Rectal smooth muscle tissue (tissue), 1 donor: ENCODE results near the gene PLEKHG5.

Experiments
- H3K27ac ChIP-seq: one replicate; pipeline ENCODE4 v1.7.0; 2013; ENCODE audit warnings: low read depth, low read length, inconsistent platforms
- H3K27me3 ChIP-seq: one replicate; pipeline ENCODE4 v1.7.0; 2013; ENCODE audit warnings: low read length; ENCODE audit not compliant: control insufficient read depth, insufficient read depth
- H3K36me3 ChIP-seq: one replicate; pipeline ENCODE4 v1.7.0; 2013; ENCODE audit warnings: low read length; ENCODE audit not compliant: control insufficient read depth, insufficient read depth
- H3K4me1 ChIP-seq: one replicate; pipeline ENCODE4 v1.7.0; 2013; ENCODE audit warnings: low read length; ENCODE audit not compliant: control insufficient read depth, insufficient read depth
- H3K4me3 ChIP-seq: one replicate; pipeline ENCODE4 v1.7.0; 2013; ENCODE audit warnings: low read length
- H3K9ac ChIP-seq: one replicate; pipeline ENCODE4 v1.7.0; 2013; ENCODE audit warnings: low read length

Gene PLEKHG5

DNA sequence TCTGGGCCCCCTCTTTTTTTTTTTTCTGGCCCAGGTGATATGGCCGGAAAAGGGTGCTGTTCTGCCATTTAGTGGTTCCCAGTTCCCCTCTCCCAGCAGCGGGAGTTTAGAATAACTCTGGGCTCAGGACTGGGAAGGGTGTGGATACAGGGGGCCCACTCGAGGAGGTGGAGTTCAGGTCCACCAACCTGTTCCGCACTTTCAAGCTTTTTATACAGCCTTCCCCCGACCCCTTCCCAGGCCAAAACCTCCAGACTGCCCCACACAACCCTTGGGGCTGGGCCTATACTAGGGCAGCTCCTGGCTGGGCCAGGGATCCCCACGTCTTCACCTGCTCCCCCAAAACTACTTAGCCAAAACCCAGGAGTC is 402 bp downstream of the PLEKHG5 start:
- Histone ChIP-seq H3K27ac (no peak overlapping the region), H3K4me1 (no peaks in the 10 kb centered on the region), H3K4me3 (peak overlapping the region; percentile 77), H3K27me3 (peaks cover under 1% of the 10 kb centered on the region), H3K36me3 (no peaks in the 10 kb centered on the region), H3K9ac (no peak overlapping the region)

DNA sequence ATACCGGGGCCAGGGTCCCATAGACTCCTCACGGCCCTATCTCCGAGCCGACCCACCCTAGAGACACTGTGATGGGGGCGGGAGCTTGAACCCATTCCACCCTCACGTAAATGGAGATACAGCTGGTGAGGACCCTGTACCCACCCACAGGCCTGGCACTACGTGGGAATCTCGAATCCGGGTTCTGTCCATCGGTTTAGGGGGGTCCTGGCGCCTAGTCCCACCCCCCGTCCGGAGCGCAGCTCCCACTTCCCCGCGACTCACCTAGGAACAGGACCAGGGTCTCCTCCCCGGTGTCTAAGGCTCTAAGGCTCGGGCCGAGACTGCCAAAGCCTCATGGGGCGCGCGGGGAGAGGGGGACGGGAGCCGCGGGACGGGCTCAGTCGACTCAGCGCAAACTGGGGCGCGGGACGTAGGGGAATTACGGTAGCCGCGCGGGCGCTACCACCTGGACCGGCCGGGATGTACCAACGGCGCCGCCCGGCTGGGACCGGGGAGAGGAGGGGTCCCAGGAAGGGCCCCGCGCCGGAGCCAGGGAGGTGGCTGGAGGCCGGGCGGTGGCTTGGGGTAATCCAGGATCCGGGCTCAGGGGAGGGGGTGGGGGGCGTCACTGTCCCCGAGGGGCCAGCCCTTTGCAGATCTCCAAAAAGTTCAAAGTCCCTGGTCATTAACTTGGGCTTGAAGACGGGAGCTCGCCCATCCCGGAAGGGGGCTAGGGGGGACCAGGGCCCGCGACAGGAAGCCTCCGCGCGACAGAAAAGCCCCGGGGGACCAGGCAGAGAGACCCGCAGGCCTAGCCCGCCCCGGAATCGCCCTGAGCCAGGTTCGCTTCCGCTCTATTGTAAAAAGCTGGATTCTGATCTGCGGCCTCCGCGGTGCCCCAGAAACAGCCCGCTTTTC is 1.0 kb downstream of the PLEKHG5 start:
- Histone ChIP-seq H3K4me3 (peak overlapping the region; percentile 77), H3K9ac (no peak overlapping the region), H3K27ac (no peak overlapping the region), H3K36me3 (no peaks in the 10 kb centered on the region), H3K4me1 (no peaks in the 10 kb centered on the region), H3K27me3 (peaks cover 4% of the 10 kb centered on the region)

GRCh38 chr1:6489799-6490180 is 1.7 kb downstream of the PLEKHG5 start:
- H3K4me1 ChIP-seq, result no peaks in the 10 kb centered on the region
- H3K27me3 ChIP-seq, result peaks cover 4% of the 10 kb centered on the region
- H3K9ac ChIP-seq, result no peak overlapping the region
- H3K4me3 ChIP-seq, result peak overlapping the region; percentile 77
- H3K36me3 ChIP-seq, result no peaks in the 10 kb centered on the region
- H3K27ac ChIP-seq, result no peak overlapping the region

DNA sequence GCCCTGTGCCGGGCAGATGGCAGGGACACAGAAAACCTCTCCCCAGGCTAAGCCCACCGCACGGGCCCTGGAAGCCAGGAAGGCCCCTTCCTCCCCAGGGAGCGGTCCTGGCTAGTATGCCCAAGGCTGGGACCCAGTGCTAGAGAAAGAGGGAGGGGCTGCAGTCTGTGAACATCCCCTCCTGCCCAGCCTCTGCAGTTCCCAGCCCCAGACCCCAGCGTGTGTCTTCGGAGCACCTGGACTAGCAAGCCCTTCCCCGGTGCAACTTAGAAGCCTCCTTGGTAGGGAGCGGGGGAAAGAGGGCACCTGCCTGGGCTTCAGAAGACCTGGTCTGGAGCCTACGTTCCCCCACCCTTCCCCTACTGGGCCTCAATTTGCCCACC is 2.1 kb downstream of the PLEKHG5 start:
- H3K36me3 ChIP-seq, result no peaks in the 10 kb centered on the region
- no peak overlapping the region for H3K27ac ChIP-seq
- peaks cover 4% of the 10 kb centered on the region for H3K27me3 ChIP-seq
- no peaks in the 10 kb centered on the region for H3K4me1 ChIP-seq
- no peak overlapping the region for H3K9ac ChIP-seq
- no peak overlapping the region for H3K4me3 ChIP-seq

DNA sequence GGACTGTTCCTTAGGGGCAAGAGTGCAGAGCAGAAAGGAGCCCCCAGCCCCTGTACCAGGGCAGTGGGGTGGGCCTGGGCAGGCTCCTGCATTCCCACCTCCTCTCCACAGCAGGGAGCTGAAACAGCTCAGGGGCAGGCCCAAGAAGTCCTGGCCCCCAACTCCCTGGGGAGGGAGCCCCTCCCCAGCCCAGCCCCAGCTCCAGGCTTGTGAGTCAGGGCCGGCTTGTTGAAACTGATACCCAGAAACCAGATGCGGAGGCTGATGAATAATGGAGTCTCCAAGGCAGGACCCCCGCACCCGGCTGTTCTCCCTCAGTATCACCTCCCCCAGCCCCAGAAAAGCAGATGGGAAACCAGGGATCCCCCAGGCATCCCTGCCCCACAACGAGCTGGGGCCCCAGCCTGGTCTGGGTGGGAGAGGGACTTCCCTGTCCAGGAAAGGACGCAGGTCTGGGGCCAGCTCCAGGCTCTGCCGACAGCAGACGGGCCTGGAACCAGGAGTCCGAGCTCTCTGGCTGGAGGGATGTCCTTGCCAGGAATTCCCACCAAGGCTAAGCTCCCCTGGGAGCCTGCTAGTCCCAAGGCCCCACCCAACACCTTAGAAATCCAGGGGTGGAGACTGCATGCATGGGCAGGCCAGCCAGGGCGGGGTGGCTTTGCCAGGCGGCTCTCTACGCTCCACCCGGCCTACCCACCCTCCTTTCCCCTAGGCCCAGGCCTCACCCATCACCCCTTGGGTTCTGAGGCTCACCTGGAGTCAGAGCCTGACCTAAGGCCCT is 2.7 kb downstream of the PLEKHG5 start:
- Histone ChIP-seq H3K9ac (no peak overlapping the region), H3K27me3 (peaks cover 4% of the 10 kb centered on the region), H3K4me3 (no peak overlapping the region), H3K36me3 (no peaks in the 10 kb centered on the region), H3K27ac (no peak overlapping the region), H3K4me1 (no peaks in the 10 kb centered on the region)

GRCh38 chr1:6487804-6488484 is 3.5 kb downstream of the PLEKHG5 start:
- H3K9ac ChIP-seq, result no peak overlapping the region
- no peak overlapping the region for H3K27ac ChIP-seq
- no peaks in the 10 kb centered on the region for H3K36me3 ChIP-seq
- H3K4me3 ChIP-seq, result no peak overlapping the region
- peaks cover 4% of the 10 kb centered on the region for H3K27me3 ChIP-seq
- H3K4me1 ChIP-seq, result no peaks in the 10 kb centered on the region

DNA sequence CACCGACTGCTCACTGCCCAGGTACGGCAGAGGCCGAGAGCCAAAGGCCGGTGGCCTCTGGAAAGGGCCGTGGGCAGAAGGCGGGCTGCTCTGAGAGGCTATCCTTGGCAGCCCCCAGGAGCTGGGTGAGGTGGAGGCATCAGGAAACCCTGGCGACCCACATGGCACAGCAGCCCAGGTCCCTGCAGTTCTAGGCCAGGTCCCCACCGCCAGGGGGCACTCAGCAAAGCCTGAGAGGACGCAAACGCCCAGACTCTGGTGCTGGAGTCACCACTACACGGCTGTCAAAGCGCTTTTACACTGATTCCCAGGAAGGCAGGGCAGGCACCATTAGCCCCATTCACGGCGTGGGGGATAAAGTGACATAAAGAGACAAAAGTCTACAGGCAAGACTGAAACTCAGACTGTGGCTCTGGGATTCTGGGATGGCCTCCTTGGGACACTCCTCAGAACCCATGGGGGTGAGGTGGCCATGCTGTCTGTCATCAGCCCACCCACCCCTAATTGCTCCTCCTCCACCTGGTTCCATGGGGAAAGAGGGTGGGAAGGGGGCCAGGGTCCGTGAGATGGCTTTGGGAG is 4.9 kb downstream of the PLEKHG5 start:
- no peak overlapping the region for H3K9ac ChIP-seq
- H3K27ac ChIP-seq, result no peak overlapping the region
- peaks cover 4% of the 10 kb centered on the region for H3K27me3 ChIP-seq
- peak overlapping the region; percentile 26 for H3K4me3 ChIP-seq
- H3K4me1 ChIP-seq, result no peaks in the 10 kb centered on the region
- H3K36me3 ChIP-seq, result no peaks in the 10 kb centered on the region

DNA sequence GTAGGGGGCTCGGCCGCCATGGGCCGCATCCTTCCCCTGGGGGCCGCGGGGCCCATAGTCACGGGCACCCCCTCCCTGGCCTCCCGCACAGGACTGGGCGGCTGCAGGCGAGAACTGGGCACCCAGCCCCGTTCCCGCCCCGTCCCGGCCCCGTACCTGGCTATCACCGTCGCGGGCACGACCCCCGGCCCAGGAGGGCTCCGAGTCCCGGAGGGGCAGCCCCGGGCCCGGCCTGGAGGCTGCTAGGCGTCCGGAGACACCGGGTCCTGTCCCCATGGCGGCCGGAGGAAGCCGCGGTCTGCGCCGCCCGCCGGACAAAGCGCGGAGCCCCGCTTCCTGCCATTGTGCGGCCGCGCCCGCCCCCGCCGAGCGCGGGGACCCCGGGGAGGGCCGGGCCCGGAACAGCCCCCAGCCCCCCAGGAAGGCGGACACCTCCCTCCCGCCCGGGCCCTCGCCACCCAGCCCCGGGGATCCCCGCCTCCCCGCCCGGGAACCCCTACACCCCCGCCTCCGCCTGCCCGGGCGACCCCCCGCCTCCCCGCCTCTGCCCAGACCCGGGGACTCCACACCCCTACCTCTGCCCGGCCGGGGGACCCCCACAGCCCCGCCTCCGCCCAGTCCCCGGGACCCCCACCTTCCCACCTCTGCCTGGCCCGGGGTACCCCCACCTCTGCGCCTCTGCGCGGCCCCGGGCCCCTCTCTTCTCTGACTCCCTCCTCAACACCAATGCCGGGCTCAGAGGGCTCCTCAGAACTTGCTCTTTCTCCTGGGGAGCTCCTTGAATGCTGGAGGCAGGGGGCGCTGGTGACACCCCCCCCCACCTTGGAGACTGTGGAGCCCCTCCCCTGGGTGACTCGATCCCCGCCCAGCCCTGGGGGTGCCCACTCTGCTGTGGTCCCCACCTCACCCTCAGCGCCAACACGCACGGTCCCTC is 6.0 kb downstream of the PLEKHG5 start:
- peak overlapping the region; percentile 15 for H3K4me3 ChIP-seq
- no peak overlapping the region for H3K9ac ChIP-seq
- H3K27me3 ChIP-seq, result peaks cover 4% of the 10 kb centered on the region
- no peaks in the 10 kb centered on the region for H3K36me3 ChIP-seq
- no peak overlapping the region for H3K27ac ChIP-seq
- H3K4me1 ChIP-seq, result no peaks in the 10 kb centered on the region

DNA sequence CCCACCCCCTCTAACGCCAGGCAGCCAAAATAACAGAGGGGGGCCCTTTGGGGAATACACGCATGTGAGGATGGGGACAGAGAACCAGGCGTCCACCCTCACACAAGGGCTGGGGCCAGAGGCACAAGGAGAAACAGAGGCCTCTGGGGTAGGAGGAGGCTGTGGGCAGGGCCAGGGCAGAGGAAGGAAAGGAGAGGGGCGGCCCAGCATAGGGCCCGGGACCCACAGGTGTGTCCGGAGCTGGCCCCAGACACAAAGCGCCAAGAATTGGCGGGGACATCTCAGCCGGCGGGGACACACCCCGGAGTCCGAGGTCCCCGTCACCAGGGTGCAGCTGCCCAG is 6.7 kb downstream of the PLEKHG5 start:
- Histone ChIP-seq H3K27ac (no peak overlapping the region), H3K9ac (no peak overlapping the region), H3K4me1 (no peaks in the 10 kb centered on the region), H3K36me3 (no peaks in the 10 kb centered on the region), H3K27me3 (peaks cover 4% of the 10 kb centered on the region), H3K4me3 (peak overlapping the region; percentile 15)

GRCh38 chr1:6483761-6484117 is 7.7 kb downstream of the PLEKHG5 start:
- Histone ChIP-seq H3K27ac (no peak overlapping the region), H3K36me3 (no peaks in the 10 kb centered on the region), H3K4me1 (no peaks in the 10 kb centered on the region), H3K27me3 (peaks cover 4% of the 10 kb centered on the region), H3K4me3 (no peak overlapping the region), H3K9ac (no peak overlapping the region)

- no peaks in the 10 kb centered on the region for H3K4me1 ChIP-seq
- H3K27ac ChIP-seq, result no peak overlapping the region
- no peaks in the 10 kb centered on the region for H3K36me3 ChIP-seq
- H3K4me3 ChIP-seq, result no peak overlapping the region
- peaks cover 4% of the 10 kb centered on the region for H3K27me3 ChIP-seq
- H3K9ac ChIP-seq, result no peak overlapping the region
Measured at GRCh38 chr1:6483017-6483760, 8.3 kb downstream of the PLEKHG5 start.
